GF-D8 (cell line): ENCODE data around the gene TRIM26.
"Not testable (repeated sequence)": the region's sequence is repeated elsewhere in the genome, so short reads cannot be mapped to it uniquely, and the experiment has no call there.

ENCODE experiments used
- DNase-seq: peaks from one replicate; lab custom pipeline; 2025; lab: John Stamatoyannopoulos, UW

The TRIM26 gene

GRCh38 chr6:30169658-30170614 is 43.3 kb downstream of the TRIM26 start:
- DNase-seq, result peak; percentile 22

- DNase-seq, result no peak
Measured at GRCh38 chr6:30168741-30169140, 44.5 kb downstream of the TRIM26 start.

GRCh38 chr6:30167101-30167500 is 46.1 kb downstream of the TRIM26 start:
- DNase-seq, result no peak

- DNase-seq, result not testable (repeated sequence)
Measured at GRCh38 chr6:30165238-30165637, 48.0 kb downstream of the TRIM26 start.

GRCh38 chr6:30164714-30165113 is 48.5 kb downstream of the TRIM26 start:
- DNase-seq, result no peak

GRCh38 chr6:30163918-30164654 is 49.1 kb downstream of the TRIM26 start:
- no peak for DNase-seq

GRCh38 chr6:30163090-30163917 is 49.9 kb downstream of the TRIM26 start, which contains the start of gene TRIM15:
TRIM15 (plus strand) TSS chr6:30163546; CDS start chr6:30163685, 139 bp downstream.
- peak; percentile 46 for DNase-seq

GRCh38 chr6:30162265-30163089 is 50.7 kb downstream of the TRIM26 start:
- no peak for DNase-seq

- no peak for DNase-seq
Measured at GRCh38 chr6:30160785-30161531, 52.2 kb downstream of the TRIM26 start, which contains the start of gene TRIM10. TRIM10 (minus strand) TSS chr6:30161211; CDS start chr6:30160858, 353 bp downstream.

- no peak for DNase-seq
Measured at GRCh38 chr6:30160008-30160784, 53.0 kb downstream of the TRIM26 start.

GRCh38 chr6:30158475-30159040 is 54.6 kb downstream of the TRIM26 start:
- DNase-seq, result no peak

GRCh38 chr6:30157999-30158398 is 55.2 kb downstream of the TRIM26 start:
- DNase-seq, result no peak

GRCh38 chr6:30157581-30157980 is 55.6 kb downstream of the TRIM26 start:
- no peak for DNase-seq

GRCh38 chr6:30156774-30157173 is 56.4 kb downstream of the TRIM26 start:
- no peak for DNase-seq

- no peak for DNase-seq
Measured at GRCh38 chr6:30156262-30156599, 57.0 kb downstream of the TRIM26 start.

- no peak for DNase-seq
Measured at GRCh38 chr6:30155520-30156261, 57.5 kb downstream of the TRIM26 start.

GRCh38 chr6:30154709-30155519 is 58.3 kb downstream of the TRIM26 start:
- no peak for DNase-seq

- no peak for DNase-seq
Measured at GRCh38 chr6:30154061-30154460, 59.1 kb downstream of the TRIM26 start.
